ENCODE data around the gene MCM3AP. TPM values are rescaled to one million over a fixed set of nuclear protein-coding genes. Genes with fewer than 3 reads are reported as not detected.
"Not testable (repeated sequence)": the region's sequence is repeated elsewhere in the genome, so short reads cannot be mapped to it uniquely, and the experiment has no call there.

The MCM3AP gene
- total RNA-seq, 2 experiments from 2014 or later, result 109 to 166 TPM

DNA sequence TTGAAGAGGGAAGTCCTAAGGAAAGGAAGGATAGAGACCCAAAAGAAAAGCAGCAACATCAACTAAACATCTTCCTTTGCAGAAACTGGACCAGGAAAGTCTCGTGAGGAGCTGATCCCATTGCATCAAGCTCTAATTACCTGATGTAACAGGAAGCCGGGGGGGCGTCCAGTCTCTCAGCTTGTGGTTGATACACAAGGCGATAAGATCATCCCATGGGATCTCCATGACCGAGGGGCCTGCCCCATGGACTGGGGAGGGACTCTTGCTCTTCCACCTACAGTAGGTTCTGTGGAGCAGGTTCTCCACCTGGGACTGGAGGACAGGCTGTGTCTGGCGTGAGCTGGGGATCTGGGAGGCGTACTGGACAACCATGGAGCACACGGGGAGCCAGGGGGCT is 42.1 kb downstream of the MCM3AP start:
- ChIA-PET POLR2A (interaction anchor here (0.7 kb wide), 1 partner anchor 11 kb away, joined by 3 read pairs; no protein-coding TSS in a partner anchor), CTCF (ENCODE audit: unreplicated experiment) (no interaction called here)
- H3K4me1 ChIP-seq (ENCODE audit: insufficient read depth, low read length, poor library complexity, severe bottlenecking), result peaks cover 7% of the 10 kb centered on the region

DNA sequence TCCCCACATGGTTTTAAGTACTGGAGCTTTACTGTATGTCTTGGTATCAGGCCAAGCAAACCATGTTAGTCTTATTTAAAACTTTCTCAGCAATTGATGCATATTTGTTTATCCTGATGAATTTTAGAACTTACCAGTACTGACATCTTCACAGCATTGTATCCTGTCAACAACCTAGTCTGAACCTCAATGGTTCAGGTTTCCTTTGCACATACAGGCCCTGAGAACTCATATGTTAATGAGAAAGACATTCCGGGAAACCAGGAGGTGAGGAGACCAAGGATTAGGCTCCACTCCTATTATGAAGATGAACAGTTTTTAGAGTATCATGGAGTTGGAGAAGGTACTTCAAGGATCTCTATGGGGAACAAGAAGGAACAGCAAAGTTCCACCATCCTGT is 43.8 kb downstream of the MCM3AP start:
- BruUV-seq (replicated peaks); H3K4me2 ChIP-seq (ENCODE audit: low read length); intact Hi-C loops (cut with micrococcal nuclease; ENCODE audit: unreplicated experiment); H3K9me3 ChIP-seq (ENCODE audit: low read length); H3K27ac ChIP-seq (ENCODE audit: low read depth, low read length, poor library complexity, severe bottlenecking); H2AFZ ChIP-seq (ENCODE audit: low read length); H4K20me1 ChIP-seq (ENCODE audit: insufficient read depth, low read length); H3K79me2 ChIP-seq (ENCODE audit: insufficient read depth, low read depth, low read length); DNase-seq (ENCODE audit: low spot score); H3K4me3 ChIP-seq (ENCODE audit: low read depth, low read length, poor library complexity, severe bottlenecking); H3K9me2 ChIP-seq (ENCODE audit: insufficient read depth, low read length); H3K4me1 ChIP-seq (ENCODE audit: insufficient read depth, low read length, poor library complexity, severe bottlenecking): not testable (repeated sequence)
- POLR2A ChIA-PET, result interaction anchor here (0.9 kb wide), 1 partner anchor 9 kb away, joined by 4 read pairs; no protein-coding TSS in a partner anchor
- peaks cover 83% of the 10 kb centered on the region for H3K36me3 ChIP-seq (ENCODE audit: insufficient read depth, low read length)
- CTCF ChIA-PET (ENCODE audit: unreplicated experiment), result interaction anchor here (0.5 kb wide), 1 partner anchor 48 kb away, joined by 4 read pairs; no protein-coding TSS in a partner anchor

More for the DNA sequence above, 42.1 kb downstream of the MCM3AP start:
- Histone ChIP-seq H3K9me3 (ENCODE audit: low read length) (no peaks in the 10 kb centered on the region), H3K4me3 (ENCODE audit: low read depth, low read length, poor library complexity, severe bottlenecking) (no peak overlapping the region), H4K20me1 (ENCODE audit: insufficient read depth, low read length) (no peaks in the 10 kb centered on the region), H3K9me2 (ENCODE audit: insufficient read depth, low read length) (no peaks in the 10 kb centered on the region), H2AFZ (ENCODE audit: low read length) (no peak overlapping the region), H3K27ac (ENCODE audit: low read depth, low read length, poor library complexity, severe bottlenecking) (no peak overlapping the region), H3K36me3 (ENCODE audit: insufficient read depth, low read length) (peaks cover 95% of the 10 kb centered on the region), H3K4me2 (ENCODE audit: low read length) (no peak overlapping the region), H3K79me2 (ENCODE audit: insufficient read depth, low read depth, low read length) (no peaks in the 10 kb centered on the region)
- intact Hi-C loops (cut with micrococcal nuclease; ENCODE audit: unreplicated experiment), result no loop called here
- TF ChIP-seq EZH2phosphoT487 (IDR thresholded peaks at IDR 0.05; ENCODE audit: borderline replicate concordance, low read depth, low read length), result no peak
- DNase-seq (ENCODE audit: low spot score), result no peak
- no TSS peak for BruUV-seq (replicated peaks)

DNA sequence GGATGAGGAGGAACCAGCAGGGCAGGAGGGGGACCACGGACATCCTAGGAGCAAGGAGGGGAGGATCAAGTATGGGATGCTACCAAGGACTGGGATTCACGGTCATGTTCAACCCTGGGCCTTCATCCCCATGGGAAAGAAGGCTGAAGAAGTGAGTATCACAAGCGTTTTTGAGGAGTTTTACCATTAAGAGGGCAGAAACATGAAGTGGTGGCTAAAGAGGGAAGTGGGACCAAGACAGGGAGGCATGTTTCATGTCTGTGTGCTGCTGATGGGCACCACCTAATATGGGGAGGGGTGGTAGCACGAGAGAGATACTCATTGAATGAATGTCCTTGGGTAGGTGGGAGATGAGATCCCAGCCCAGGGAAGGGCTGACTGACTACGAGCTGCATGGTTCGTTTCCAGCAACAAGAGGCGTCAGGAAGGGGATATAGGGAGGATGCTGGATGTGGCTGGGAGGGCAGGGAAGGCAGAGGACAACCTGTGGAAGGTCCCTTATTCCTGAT is 45.5 kb downstream of the MCM3AP start:
- Histone ChIP-seq H4K20me1 (ENCODE audit: insufficient read depth, low read length) (0 out of 2 replicates have a peak, but pooled peaks cover 5% of the 10 kb centered on the region), H3K4me3 (ENCODE audit: low read depth, low read length, poor library complexity, severe bottlenecking) (no peak overlapping the region), H3K79me2 (ENCODE audit: insufficient read depth, low read depth, low read length) (peaks cover 5% of the 10 kb centered on the region; the same call in 1 of the 2 replicates), H3K9me3 (ENCODE audit: low read length) (no peaks in the 10 kb centered on the region), H3K4me2 (ENCODE audit: low read length) (no peak overlapping the region), H3K4me1 (ENCODE audit: insufficient read depth, low read length, poor library complexity, severe bottlenecking) (no peaks in the 10 kb centered on the region), H3K36me3 (ENCODE audit: insufficient read depth, low read length) (peaks cover 83% of the 10 kb centered on the region), H3K9me2 (ENCODE audit: insufficient read depth, low read length) (no peaks in the 10 kb centered on the region), H3K27ac (ENCODE audit: low read depth, low read length, poor library complexity, severe bottlenecking) (no peak overlapping the region), H2AFZ (ENCODE audit: low read length) (no peak overlapping the region)
- DNase-seq (ENCODE audit: low spot score), result no peak
- intact Hi-C loops (cut with micrococcal nuclease; ENCODE audit: unreplicated experiment), result no loop called here
- CTCF ChIA-PET (ENCODE audit: unreplicated experiment), result no interaction called here
- no TSS peak for BruUV-seq (replicated peaks)
- TF ChIP-seq, protein P1, sequence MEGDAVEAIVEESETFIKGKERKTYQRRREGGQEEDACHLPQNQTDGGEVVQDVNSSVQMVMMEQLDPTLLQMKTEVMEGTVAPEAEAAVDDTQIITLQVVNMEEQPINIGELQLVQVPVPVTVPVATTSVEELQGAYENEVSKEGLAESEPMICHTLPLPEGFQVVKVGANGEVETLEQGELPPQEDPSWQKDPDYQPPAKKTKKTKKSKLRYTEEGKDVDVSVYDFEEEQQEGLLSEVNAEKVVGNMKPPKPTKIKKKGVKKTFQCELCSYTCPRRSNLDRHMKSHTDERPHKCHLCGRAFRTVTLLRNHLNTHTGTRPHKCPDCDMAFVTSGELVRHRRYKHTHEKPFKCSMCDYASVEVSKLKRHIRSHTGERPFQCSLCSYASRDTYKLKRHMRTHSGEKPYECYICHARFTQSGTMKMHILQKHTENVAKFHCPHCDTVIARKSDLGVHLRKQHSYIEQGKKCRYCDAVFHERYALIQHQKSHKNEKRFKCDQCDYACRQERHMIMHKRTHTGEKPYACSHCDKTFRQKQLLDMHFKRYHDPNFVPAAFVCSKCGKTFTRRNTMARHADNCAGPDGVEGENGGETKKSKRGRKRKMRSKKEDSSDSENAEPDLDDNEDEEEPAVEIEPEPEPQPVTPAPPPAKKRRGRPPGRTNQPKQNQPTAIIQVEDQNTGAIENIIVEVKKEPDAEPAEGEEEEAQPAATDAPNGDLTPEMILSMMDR (conservative IDR thresholded peaks at IDR 0.05; ENCODE audit: low read length), result no peak
- no peak for TF ChIP-seq EZH2phosphoT487 (IDR thresholded peaks at IDR 0.05; ENCODE audit: borderline replicate concordance, low read depth, low read length)
- POLR2A ChIA-PET, result interaction anchor here (0.7 kb wide), 1 partner anchor 9 kb away, joined by 3 read pairs; no protein-coding TSS in a partner anchor

All from OCI-LY7 (cell line).